GM23248 (cell line): ENCODE data around the gene ARHGEF28. TPM values are rescaled to one million over a fixed set of nuclear protein-coding genes. Genes with fewer than 3 reads are reported as not detected.

ENCODE experiments used
- DNase-seq: peaks from one replicate; pipeline ENCODE4 v3.0.0-alpha.2; 2015
- H2AFZ ChIP-seq: fragments of 200-600 bp; sonication (generic); 2 replicates; pipeline ENCODE4 v1.6.1; 2016; ENCODE audit warnings: antibody characterized with exemption
- H3F3A ChIP-seq: fragments of 200-600 bp; sonication (generic); 2 replicates; pipeline ENCODE4 v1.6.1; 2016; ENCODE audit warnings: mild to moderate bottlenecking, antibody characterized with exemption, mixed run types; ENCODE audit not compliant: insufficient read depth
- H3K27ac ChIP-seq: fragments of 200-600 bp; sonication (generic); 2 replicates; pipeline ENCODE4 v1.5.1; 2016; ENCODE audit warnings: mild to moderate bottlenecking
- H3K27me3 ChIP-seq: fragments of 200-600 bp; sonication (generic); replicated peaks from 2 replicates; pipeline ENCODE4 v1.6.1; 2016; ENCODE audit warnings: mild to moderate bottlenecking; ENCODE audit not compliant: insufficient read depth
- H3K36me3 ChIP-seq: fragments of 200-600 bp; sonication (generic); 2 replicates; pipeline ENCODE4 v1.6.1; 2016; ENCODE audit warnings: low read depth, mild to moderate bottlenecking
- H3K4me1 ChIP-seq: fragments of 200-600 bp; sonication (generic); 2 replicates; pipeline ENCODE4 v1.6.1; 2016; ENCODE audit warnings: mild to moderate bottlenecking; ENCODE audit not compliant: insufficient read depth
- H3K4me2 ChIP-seq: fragments of 200-600 bp; sonication (generic); one replicate; pipeline ENCODE4 v1.6.1; 2016; ENCODE audit warnings: mild to moderate bottlenecking; ENCODE audit not compliant: unreplicated experiment
- H3K4me3 ChIP-seq: fragments of 200-600 bp; sonication (generic); 2 replicates; pipeline ENCODE4 v1.5.1; 2016; ENCODE audit warnings: mild to moderate bottlenecking
- H3K79me2 ChIP-seq: fragments of 200-600 bp; sonication (generic); 2 replicates; pipeline ENCODE4 v1.6.1; 2016; ENCODE audit warnings: mild to moderate bottlenecking; ENCODE audit not compliant: insufficient read depth
- H3K9ac ChIP-seq: fragments of 200-600 bp; sonication (generic); 2 replicates; pipeline ENCODE4 v1.6.1; 2016; ENCODE audit warnings: mild to moderate bottlenecking
- H3K9me2 ChIP-seq: fragments of 200-600 bp; sonication (generic); 2 replicates; pipeline ENCODE4 v1.6.1; 2016; ENCODE audit warnings: mixed run types, mild to moderate bottlenecking, moderate library complexity; ENCODE audit not compliant: insufficient read depth
- H3K9me3 ChIP-seq: fragments of 200-600 bp; sonication (generic); one replicate; pipeline ENCODE4 v1.6.1; 2017; ENCODE audit warnings: low read depth
- H4K20me1 ChIP-seq: fragments of 200-600 bp; sonication (generic); 2 replicates; pipeline ENCODE4 v1.6.0; 2016; ENCODE audit not compliant: insufficient read depth
- EZH2 ChIP-seq: fragments of 200-600 bp; sonication (generic); IDR thresholded peaks from 2 replicates; pipeline ENCODE4 v1.6.1; 2018; ENCODE audit warnings: antibody characterized with exemption, mild to moderate bottlenecking; ENCODE audit not compliant: insufficient read depth, poor library complexity, severe bottlenecking
- EZH2phosphoT487 ChIP-seq: fragments of 200-600 bp; sonication (generic); IDR thresholded peaks from 2 replicates; pipeline ENCODE4 v1.6.1; 2018; ENCODE audit warnings: antibody characterized with exemption, moderate library complexity, mild to moderate bottlenecking, low read depth; ENCODE audit not compliant: insufficient read depth
- WGBS, 2 experiments: methylation state at CpG; one replicate each; pipeline ENCODE4 v1.1.6; 2015 to 2017; ENCODE audit warnings: low lambda C conversion rate in 2 of 2, low coverage in 1 of 2; ENCODE audit errors: missing lambda C conversion rate in 2 of 2; 5-methylcytosine and 5-hydroxymethylcytosine counted together
- in situ Hi-C: fragments of 300-500 bp; cut with MboI; formaldehyde crosslinking; loops from 2 replicates; pipeline ENCODE4 v1.15.0; 2020
- polyA plus RNA-seq: library from polyadenylated mRNA; unstranded; fragments of >200 nt; fragmentation: Nextera tagmentation; extraction: Ambion mirVana; gene quantifications from 2 replicates; pipeline ENCODE4 v1.2.1, GENCODE V29; 2016
- total RNA-seq: library from RNA; depleted of rRNA; stranded (reverse); fragments of >200 nt; shearing (Covaris generic); gene quantifications from 2 replicates; pipeline ENCODE4 v1.2.3, GENCODE V29; 2014

The ARHGEF28 gene
- total and polyA plus RNA-seq, 2 experiments from 2014 or later = 5.0 to 9.6 TPM

DNA sequence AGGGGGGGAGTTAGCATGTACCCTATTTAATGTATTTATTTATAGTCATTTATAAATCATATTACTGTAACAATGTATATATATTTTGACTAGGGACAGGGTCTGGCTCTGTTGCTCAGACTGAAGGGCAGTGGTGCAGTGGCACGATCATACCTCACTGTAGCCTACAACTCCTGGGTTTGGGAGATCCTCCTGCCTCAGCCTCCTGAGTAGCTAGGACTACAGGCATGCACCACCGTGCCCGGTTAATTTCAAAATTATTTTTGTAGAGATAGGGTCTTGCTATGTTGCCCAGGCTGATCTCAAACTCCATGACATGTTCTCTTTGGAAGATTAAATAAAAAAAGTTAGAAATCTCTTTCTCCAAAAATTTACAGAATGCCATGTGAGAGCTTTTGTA, 52.8 kb downstream of the ARHGEF28 start:
- in situ Hi-C loops = no loop called here
- Histone ChIP-seq H3K9ac (no peak overlapping the region), H3F3A (peaks cover 14% of the 10 kb centered on the region), H3K4me1 (peaks cover 15% of the 10 kb centered on the region), H2AFZ (no peak overlapping the region), H3K79me2 (peaks cover 40% of the 10 kb centered on the region), H3K4me2 (no peak overlapping the region), H3K9me2 (no peaks in the 10 kb centered on the region), H3K9me3 (no peaks in the 10 kb centered on the region), H3K27me3 (no peaks in the 10 kb centered on the region), H3K27ac (no peak overlapping the region), H4K20me1 (no peaks in the 10 kb centered on the region), H3K4me3 (no peak overlapping the region), H3K36me3 (no peaks in the 10 kb centered on the region)
- 96 to 99% methylated on average over 3 of the region's 3 CpGs for WGBS, 2 experiments
- no peak for DNase-seq
- no peak for TF ChIP-seq EZH2
- TF ChIP-seq EZH2phosphoT487 = no peak

DNA sequence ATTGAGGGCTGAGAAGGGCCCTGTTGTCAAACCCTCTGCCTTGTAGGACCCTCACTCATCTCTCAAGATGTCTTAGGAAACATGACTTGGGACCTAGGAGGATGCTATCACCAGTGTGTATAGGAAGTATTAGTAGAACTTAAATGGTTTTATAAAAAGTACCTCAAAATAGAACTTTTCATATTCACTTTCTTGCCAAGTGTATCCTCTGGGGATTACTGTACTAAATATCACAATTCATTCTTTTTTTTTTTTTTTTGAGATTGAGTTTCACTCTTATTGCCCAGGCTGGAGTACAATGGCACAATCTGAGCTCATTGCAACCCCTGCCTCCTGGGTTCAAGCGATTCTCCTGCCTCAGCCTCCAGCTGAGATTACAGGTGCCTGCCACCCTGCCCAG, 56.2 kb downstream of the ARHGEF28 start:
- Histone ChIP-seq H3K9me3 (no peaks in the 10 kb centered on the region), H3K27ac (no peak overlapping the region), H3K27me3 (no peaks in the 10 kb centered on the region), H3K4me2 (no peak overlapping the region), H3F3A (peaks cover 10% of the 10 kb centered on the region), H4K20me1 (no peaks in the 10 kb centered on the region), H3K79me2 (peaks cover 30% of the 10 kb centered on the region), H2AFZ (no peak overlapping the region), H3K9me2 (no peaks in the 10 kb centered on the region), H3K9ac (no peak overlapping the region), H3K4me3 (no peak overlapping the region), H3K4me1 (peaks cover 7% of the 10 kb centered on the region), H3K36me3 (no peaks in the 10 kb centered on the region)
- WGBS, 2 experiments = 95 to 100% methylated on average over 1 of the region's 1 CpG
- no peak for DNase-seq
- TF ChIP-seq EZH2phosphoT487 (no peak), EZH2 (no peak)
- in situ Hi-C loops = no loop called here

DNA sequence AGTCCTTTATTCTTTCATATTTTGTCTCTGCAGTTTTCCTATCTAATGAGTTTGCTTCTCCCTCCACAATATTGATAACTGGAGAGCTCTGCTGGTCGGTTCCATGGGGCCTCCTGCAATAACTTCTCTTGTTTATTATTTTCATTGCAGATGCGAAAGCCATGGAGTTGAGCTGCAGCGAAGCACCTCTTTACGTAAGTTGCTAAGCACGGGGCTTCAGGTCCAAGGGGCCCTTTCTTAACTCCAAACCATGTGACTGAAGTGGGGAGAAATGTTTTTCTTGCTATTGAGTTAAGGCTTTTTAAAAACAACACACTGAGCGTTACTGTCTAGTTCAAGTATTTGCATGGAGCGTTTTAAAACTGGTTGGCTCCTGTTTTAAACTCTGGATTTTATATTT, 58.7 kb downstream of the ARHGEF28 start:
- H3K4me3 ChIP-seq = no peak overlapping the region
- peaks cover 7% of the 10 kb centered on the region for H3K4me1 ChIP-seq
- no peaks in the 10 kb centered on the region for H3K27me3 ChIP-seq
- TF ChIP-seq EZH2 = no peak
- no peak for TF ChIP-seq EZH2phosphoT487
- WGBS, 2 experiments = 84 to 87% methylated on average over 7 of the region's 7 CpGs
- no peaks in the 10 kb centered on the region for H3K36me3 ChIP-seq
- no peaks in the 10 kb centered on the region for H3K9me2 ChIP-seq
- no peaks in the 10 kb centered on the region for H4K20me1 ChIP-seq
- no peak overlapping the region for H2AFZ ChIP-seq
- H3K27ac ChIP-seq = no peak overlapping the region
- in situ Hi-C loops = no loop called here
- H3K9me3 ChIP-seq = no peaks in the 10 kb centered on the region
- H3K9ac ChIP-seq = no peak overlapping the region
- peaks cover 10% of the 10 kb centered on the region for H3F3A ChIP-seq
- H3K4me2 ChIP-seq = no peak overlapping the region
- no peak for DNase-seq
- peaks cover 19% of the 10 kb centered on the region; the same call in 1 of the 2 replicates for H3K79me2 ChIP-seq

DNA sequence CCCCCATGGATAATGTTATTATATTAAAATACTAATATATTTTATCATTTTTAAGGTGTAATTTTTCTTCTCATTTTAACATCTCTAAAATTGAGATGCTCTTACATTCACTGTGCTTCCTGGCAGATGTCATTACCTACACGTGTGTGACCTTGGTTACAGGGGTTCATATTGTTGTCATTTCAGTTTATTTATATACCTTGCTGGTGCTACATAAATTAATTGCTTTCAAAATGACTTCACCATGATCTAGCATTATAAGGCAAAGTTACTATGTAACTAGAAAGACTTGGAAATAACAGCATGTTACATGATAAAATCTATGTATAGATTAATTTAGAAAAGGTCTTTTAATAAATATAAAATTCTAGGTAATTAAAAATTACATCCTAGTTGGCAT, 60.9 kb downstream of the ARHGEF28 start:
- DNase-seq = no peak
- Histone ChIP-seq H4K20me1 (no peaks in the 10 kb centered on the region), H2AFZ (no peak overlapping the region), H3K79me2 (0 out of 2 replicates have a peak, but pooled peaks cover 5% of the 10 kb centered on the region), H3K27me3 (no peaks in the 10 kb centered on the region), H3K9me2 (no peaks in the 10 kb centered on the region), H3K27ac (no peak overlapping the region), H3K4me2 (no peak overlapping the region), H3F3A (peaks cover 21% of the 10 kb centered on the region), H3K9ac (no peak overlapping the region), H3K4me1 (peaks cover 17% of the 10 kb centered on the region), H3K4me3 (no peak overlapping the region), H3K9me3 (no peaks in the 10 kb centered on the region), H3K36me3 (no peaks in the 10 kb centered on the region)
- no peak for TF ChIP-seq EZH2
- in situ Hi-C loops = no loop called here
- 57 to 64% methylated on average over 1 of the region's 1 CpG for WGBS, 2 experiments

DNA sequence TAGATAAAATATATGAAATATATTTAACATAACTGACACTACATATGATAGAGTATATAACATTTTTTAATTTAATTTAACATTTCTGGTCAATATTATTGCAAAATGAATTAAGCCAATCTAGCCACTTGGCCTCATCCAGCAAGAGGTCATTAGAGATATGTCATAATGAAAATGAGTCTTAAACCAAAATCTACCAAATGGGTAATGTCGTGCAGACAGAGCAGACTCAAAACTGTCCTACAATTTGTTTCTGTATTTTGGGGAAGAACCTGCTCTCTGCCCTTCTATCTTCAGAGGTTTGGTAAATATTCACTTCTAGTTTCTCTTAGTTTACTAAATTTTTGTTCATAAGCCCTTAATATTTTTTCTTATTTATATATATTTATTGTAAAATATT, 61.4 kb downstream of the ARHGEF28 start:
- no peaks in the 10 kb centered on the region for H3K9me2 ChIP-seq
- no peaks in the 10 kb centered on the region for H3K36me3 ChIP-seq
- no peaks in the 10 kb centered on the region for H4K20me1 ChIP-seq
- 100% methylated on average over 1 of the region's 1 CpG for WGBS, 2 experiments
- no peaks in the 10 kb centered on the region for H3K27me3 ChIP-seq
- in situ Hi-C loops = no loop called here
- H3K9me3 ChIP-seq = no peaks in the 10 kb centered on the region
- TF ChIP-seq EZH2 (no peak), EZH2phosphoT487 (no peak)
- no peak for DNase-seq
- H3K4me3 ChIP-seq = no peak overlapping the region
- H3F3A ChIP-seq = peaks cover 26% of the 10 kb centered on the region
- H3K4me2 ChIP-seq = no peak overlapping the region
- H3K4me1 ChIP-seq = peaks cover 20% of the 10 kb centered on the region
- H3K9ac ChIP-seq = no peak overlapping the region
- 0 out of 2 replicates have a peak, but pooled peaks cover 5% of the 10 kb centered on the region for H3K79me2 ChIP-seq
- H3K27ac ChIP-seq = no peak overlapping the region
- H2AFZ ChIP-seq = no peak overlapping the region
